Astrocyte (in vitro differentiated cells and primary cell): ENCODE data around the gene ADM.

Experiments used
- CTCF ChIP-seq: IDR thresholded peaks from 2 replicates; pipeline ENCODE4 v1.5.1; 2011; ENCODE audit warnings: low read depth, mild to moderate bottlenecking, inconsistent platforms, low read length, moderate library complexity; ENCODE audit not compliant: insufficient read depth
- EZH2 ChIP-seq: IDR thresholded peaks from 2 replicates; pipeline ENCODE4 v1.6.1; 2012; ENCODE audit warnings: mild to moderate bottlenecking, low read length, inconsistent platforms; ENCODE audit not compliant: insufficient read depth

- no peak for TF ChIP-seq EZH2
- TF ChIP-seq CTCF: no peak
Observed at GRCh38 chr11:10317776-10318526, 13.1 kb downstream of the ADM start.
